IPS DF 19.7 (cell line): ENCODE measurements around the gene LEFTY2.
"Not testable (repeated sequence)": the region's sequence is repeated elsewhere in the genome, so short reads cannot be mapped to it uniquely, and the experiment has no call there.

ENCODE experiments used
- DNase-seq: peaks from one replicate; pipeline ENCODE4 v3.0.0-alpha.2; 2013; ENCODE audit warnings: low read depth, low spot score

Gene LEFTY2

DNA sequence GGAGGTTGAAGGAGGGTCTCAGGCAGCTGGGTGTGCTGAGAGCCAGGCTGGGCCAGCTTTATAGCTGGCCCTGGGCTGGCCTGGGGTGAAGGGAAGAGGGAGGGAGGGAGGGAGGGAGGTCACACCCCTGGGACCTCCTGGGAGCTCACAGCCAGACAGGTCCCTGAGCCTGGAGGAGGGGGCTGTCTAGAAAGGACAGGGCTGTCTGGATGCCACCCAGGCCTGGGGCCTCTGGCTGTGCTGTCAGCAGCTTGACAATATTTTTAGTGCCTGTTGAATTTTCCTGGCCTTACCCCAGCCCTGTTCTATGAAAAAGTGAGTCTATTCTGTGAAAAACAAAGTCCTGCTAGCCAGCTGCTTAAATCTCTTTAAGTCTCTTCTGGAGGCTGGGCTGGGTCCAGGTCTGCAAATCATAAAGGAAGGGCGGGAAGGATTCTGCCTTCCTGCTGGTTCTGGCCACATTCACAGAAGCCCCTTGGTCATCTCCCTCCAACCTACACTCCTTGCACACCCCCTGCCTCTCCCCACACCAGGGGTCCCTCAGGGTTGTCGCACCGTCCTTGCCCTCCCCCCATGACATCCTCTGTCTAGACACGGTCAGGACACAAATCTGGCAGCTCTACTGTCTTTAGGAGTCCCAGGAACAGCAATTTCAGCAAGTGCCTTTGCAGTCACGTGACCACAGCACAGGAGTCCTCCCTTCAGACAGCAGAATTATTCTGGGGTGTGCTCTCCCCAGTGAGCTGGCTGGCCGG, at the start of gene LEFTY2:
TSS of gene LEFTY2 (minus strand) at position 34 of the 755 bp plus-strand sequence. CDS start 80 bp downstream, outside the sequence.
- no peak for DNase-seq

DNA sequence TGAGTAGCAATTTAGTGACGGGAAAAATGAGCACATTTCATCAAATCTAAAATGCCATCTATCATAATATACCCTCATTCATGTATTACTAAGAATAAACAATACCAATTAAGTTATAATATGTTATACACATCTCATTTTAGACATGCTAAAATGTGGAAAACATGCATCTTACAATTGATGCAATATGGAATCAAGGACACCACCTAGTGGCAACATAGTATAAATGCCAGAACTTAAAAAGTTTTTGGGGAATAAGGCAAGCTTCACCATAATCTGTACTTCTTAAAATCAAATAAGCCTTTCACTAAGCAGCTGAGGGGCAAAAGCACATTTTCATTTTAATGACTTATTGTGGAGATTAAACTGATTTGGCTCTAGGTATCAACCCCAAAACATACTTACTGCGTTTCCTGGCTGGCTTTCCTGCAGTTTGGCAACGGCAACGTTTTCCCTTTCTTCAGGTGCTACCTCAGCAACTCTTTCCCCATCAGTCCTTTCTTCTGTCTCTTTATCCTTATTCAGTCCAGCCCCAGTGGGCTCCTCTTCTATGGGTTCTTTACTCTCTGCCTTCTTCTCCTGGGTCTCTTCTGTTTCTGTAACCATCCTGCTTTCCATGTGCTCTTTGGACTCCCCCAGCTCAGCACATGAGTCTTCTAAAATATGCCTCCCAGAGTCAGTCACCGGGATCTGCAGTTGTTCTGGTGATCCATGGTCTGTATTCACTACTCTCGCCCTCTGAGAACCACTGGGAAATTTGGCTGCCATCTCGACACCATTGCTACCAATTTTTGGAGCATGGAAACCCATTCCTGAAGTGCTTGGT, 46.7 kb upstream of the LEFTY2 start:
- no peak for DNase-seq

DNA sequence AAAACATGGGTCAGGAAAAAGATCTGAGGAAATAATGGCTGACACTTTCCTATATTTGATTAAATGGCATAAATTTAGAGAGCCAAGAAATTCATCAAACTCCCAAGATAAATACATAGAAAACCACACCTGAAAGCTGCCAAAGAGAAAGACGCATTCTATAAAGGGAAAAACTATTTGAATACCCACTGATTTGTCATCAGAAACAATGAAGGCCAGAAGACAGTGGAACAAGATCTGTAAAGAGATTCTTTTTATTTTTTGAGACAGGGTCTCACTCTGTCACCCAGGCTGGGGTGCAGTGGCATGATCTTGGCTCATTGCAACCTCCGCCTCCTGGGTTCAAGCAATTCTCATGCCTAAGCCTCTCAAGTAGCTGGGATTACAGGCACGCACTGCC, 40.7 kb upstream of the LEFTY2 start:
- DNase-seq, result no peak

DNA sequence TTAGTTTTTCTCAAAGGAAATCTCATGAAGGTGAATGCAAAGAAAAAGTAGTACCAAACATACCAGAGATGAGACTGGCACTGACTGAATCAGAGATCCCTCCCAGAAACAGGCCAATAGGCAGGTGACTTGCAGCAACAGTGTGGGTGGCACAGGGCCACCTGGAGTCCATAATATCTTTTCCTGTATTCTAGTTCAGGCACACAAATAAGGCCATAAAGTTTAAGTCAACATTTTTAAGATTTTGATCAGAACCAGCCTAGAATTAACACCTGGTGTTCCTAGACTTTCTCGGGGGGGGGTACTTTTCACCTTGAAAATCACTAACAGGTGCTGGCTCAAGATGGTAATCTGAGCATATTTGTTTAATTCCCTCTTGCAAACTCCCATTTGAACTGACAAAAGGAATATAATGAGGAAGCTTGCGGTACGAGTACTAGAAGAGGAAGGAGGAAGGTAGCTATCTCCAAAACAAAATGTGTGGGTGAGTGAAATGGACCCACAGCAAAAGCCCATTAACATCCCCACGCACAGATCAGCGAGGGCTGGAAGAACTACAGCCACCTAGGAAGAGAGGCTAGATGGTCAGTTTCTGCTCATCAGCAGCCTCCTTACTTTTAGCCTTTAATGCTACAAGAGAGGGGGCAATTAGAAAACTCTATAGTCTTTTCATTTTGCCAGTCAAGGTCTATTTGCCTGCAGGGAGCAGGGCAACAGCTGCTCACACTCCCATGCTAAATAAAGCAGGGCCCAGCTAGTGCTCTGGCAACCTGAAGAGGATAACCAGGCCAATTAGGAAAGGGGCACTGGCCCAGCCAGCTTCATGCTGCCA, 39.2 kb upstream of the LEFTY2 start:
- DNase-seq, result no peak

- DNase-seq, result no peak
These were observed 38.4 kb upstream of the LEFTY2 start for GRCh38 chr1:225979421-225979820.

- no peak for DNase-seq
These were observed 37.1 kb upstream of the LEFTY2 start for GRCh38 chr1:225977937-225978748.

DNA sequence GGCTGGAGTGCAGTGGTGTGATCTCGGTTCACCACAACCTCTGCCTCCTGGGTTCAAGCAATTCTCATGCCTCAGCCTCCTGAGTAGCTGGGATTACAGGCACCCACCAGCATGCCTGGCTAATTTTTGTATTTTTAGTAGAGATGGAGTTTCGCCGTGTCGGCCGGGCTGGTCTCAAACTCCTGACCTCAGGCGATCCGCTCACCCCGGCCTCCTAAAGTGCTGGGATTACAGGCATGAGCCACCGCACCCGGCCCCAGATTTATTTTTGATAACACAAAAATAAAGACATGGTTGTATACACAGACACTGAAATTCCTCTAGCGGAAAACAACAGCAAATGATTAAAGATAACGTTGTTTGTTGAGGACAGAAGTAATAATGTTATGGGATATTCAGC, 34.1 kb upstream of the LEFTY2 start:
- not testable (repeated sequence) for DNase-seq

- DNase-seq, result no peak
These were observed 33.4 kb upstream of the LEFTY2 start for GRCh38 chr1:225974454-225974853.

DNA sequence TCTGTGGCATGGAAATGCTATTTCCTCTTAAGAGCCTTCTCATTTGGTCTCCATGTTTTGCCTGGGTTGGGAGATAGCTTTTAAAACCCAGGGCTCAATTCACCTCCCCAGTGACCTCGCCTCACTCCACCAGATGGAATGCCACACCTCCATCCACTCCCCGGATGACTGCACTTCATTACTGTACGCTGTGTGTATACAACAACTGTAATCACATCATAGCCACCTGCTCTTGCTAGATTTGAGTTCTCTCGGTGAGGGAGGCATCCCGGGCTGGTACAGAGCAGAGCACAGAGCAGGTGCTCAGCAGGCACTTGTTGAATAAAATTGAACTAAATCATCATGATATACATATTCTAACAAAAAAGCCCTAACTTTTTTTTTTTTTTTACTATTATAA, 32.1 kb upstream of the LEFTY2 start:
- no peak for DNase-seq

DNA sequence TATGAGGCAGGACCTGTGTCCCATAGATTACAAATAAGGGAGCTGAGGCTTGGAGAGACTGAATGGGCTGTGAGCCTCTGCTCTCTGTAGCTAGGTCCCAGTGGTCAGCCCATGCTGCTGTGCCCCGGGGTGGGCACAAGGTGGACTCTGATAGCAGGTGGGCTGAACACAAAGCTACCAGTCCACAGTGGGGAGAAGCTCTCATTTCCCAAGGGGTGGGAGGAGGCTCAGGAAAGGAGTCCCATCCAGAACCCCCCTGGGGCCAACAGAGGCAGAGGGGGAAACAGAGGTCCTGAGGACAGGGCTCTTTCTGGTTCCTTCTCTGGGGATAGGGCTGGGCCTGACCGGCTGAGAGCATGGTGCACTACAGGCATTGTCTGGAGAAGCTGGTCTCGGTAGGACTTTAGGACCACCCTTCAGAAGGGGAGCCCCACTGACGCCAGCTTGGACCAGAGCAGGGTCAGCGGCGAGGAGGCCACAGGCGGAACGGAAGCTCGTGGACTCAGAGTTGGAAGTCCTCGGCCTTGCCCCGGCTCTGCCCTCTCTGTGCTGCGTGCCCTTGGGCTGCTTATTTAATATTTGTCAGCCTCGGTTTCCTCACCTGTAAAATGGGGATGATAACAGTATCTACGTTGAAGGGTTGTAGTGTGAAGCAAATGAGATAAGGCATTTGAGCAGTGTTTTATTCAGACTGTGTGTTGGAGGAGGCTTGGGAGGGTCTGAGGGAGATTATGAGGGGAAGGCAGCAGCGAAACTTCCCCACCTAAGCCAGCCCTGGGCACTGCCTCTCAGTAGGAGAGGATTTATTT, 31.5 kb upstream of the LEFTY2 start:
- DNase-seq, result no peak

- not testable (repeated sequence) for DNase-seq
These were observed 29.7 kb upstream of the LEFTY2 start for GRCh38 chr1:225970592-225971157.

- not testable (repeated sequence) for DNase-seq
These were observed 28.7 kb upstream of the LEFTY2 start for GRCh38 chr1:225969751-225970150.

- no peak for DNase-seq
These were observed 24.2 kb upstream of the LEFTY2 start for GRCh38 chr1:225965231-225965630.

DNA sequence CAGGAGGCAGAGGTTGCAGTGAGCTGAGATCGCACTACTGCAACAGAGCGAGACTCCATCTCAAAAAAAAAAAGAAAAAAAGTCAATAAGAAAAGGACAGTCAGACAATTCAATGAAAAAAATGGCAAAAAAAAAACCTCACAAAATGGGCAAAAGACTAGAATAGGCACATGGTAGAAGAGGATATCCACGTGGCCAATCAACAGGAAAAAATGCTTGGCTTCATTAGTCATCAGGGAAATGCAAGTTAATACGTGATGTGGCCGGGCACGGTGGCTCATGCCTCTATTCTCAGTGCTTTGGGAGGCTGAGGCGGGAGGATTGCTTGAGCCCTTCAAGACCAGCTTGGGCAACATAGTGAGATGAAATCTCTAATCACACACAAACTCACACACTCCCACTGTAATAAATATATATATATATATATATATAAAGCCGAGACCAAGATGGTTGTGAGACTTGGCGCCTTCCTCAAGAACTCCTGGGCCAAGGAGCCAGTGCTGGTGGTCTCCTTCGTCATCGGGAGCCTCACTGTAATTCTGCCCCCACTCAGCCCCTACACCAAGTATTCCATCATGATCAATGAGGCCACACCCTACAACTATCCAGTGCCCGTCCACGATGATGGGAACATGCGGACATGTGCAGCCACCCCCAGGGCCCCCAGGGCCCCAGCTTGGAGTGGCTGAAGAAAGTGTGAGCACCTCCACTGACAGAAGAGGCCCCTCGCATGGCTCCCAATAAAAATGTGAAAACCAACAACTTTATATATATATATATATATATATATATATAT, 22.9 kb upstream of the LEFTY2 start:
- DNase-seq, result no peak

DNA sequence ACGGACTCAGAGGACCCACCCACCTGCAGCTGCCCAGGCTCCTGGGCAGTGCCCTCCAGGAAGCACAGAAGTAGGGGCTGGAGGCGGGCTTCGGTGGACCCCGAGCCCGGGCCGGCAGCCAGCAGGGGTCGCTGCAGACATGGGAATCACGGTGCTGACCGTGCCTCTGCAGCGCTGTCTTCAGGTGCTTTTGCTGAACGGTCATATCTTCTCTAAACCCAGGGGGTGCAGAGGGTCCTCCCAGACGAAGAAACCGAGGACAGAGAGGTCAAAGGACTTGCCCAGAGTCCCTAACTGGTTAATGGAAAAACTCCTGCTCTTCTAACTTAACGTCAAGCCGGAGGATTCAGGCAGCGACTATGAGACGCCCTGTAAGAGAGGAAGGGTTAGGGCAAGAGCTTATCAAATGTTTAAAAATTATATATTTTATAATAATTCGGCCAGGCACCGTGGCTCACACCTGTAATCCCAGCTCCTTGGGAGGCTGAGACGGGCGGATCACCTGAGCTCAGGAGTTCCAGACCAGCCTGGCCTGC, 21.5 kb upstream of the LEFTY2 start:
- DNase-seq, result no peak

DNA sequence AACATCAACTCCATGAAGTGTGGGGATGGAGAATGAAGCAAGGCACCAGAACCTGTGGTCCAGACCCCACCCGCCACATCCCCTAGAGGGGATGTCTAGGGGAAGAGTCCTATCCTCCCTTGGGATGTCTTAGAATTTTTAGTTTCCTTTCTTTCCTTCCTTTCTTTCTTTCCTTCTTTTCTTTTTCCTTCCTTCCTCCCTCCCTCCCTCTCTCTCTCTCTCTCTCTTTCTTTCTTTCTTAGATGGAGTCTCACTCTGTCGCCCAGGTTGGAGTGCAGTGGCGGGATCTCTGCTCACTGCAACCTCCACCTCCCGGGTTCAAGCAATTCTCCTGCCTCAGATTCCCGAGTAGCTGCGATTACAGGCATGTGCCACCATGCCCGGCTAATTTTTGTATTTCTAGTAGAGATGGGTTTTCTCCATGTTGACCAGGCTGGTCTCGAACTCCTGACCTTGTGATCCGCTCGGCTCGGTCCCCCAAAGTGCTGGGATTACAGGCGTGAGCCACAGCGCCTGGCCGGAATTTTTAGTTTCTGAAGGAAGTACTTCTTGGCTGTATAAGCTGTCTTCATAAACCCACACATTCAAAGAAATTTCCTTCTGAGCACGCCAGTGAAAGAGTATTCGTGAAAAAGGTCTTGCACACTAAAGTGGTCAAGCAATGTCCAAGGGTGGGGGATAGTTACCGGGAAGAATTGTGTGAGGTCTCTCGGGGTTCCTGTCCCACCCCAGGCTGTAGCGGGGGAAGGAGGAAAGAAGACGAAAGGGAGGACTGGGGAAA, 20.8 kb upstream of the LEFTY2 start:
- no peak for DNase-seq

DNA sequence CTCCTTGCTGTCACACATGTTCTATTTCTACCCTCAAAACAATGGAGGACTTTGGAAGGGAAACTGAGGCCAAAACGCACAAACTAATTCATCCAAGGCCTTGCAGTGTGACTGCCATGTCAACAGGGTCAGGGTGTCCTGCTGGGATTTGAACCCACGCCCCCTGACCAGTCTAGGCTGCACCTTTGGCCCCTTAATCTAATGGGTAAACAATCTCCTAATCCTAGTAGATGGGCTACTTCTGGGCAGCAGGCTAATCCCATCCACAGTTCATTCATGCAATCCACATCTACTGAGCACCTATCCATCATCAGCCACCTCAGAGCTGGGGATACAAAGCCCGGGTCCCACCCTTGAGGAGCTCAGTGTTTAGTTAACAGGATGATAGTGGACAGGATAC, 17.0 kb upstream of the LEFTY2 start:
- no peak for DNase-seq

GRCh38 chr1:225954753-225955152, 13.7 kb upstream of the LEFTY2 start:
- DNase-seq, result no peak
